Measurements from ENCODE around the gene C11orf71.

C11orf71 gene

GRCh38 chr11:114353443-114353842 is 46.9 kb downstream of the C11orf71 start:
- no peak for DNase-seq

- no peak for DNase-seq
Measured at GRCh38 chr11:114350022-114350421, 50.3 kb downstream of the C11orf71 start.
